ENCODE data around the gene HYAL2.
A peak's percentile ranks its signal among the peaks of the same experiment; 100 is the strongest.
"Not testable (repeated sequence)": the region's sequence is repeated elsewhere in the genome, so short reads cannot be mapped to it uniquely, and the experiment has no call there.

The HYAL2 gene

GRCh38 chr3:50287262-50287661 lies 35.3 kb downstream of the HYAL2 start:
- peak; percentile 57 for DNase-seq

- DNase-seq: peak; percentile 60
Measured at GRCh38 chr3:50286322-50287227, 36.0 kb downstream of the HYAL2 start.

GRCh38 chr3:50284121-50284520 lies 38.4 kb downstream of the HYAL2 start:
- not testable (repeated sequence) for DNase-seq

- no peak for DNase-seq
Measured at GRCh38 chr3:50279255-50280016, 43.1 kb downstream of the HYAL2 start.

GRCh38 chr3:50278880-50279224 lies 43.7 kb downstream of the HYAL2 start, which contains the start of gene LSMEM2:
Gene LSMEM2 (plus strand): TSS chr3:50279087. CDS start chr3:50279114, 27 bp downstream.
- no peak for DNase-seq

- DNase-seq: no peak
Measured at GRCh38 chr3:50278123-50278879, 44.2 kb downstream of the HYAL2 start.

GRCh38 chr3:50276762-50277101 lies 45.8 kb downstream of the HYAL2 start:
- DNase-seq: no peak

- DNase-seq: peak; percentile 73
Measured at GRCh38 chr3:50275996-50276761, 46.4 kb downstream of the HYAL2 start.

- no peak for DNase-seq
Measured at GRCh38 chr3:50275141-50275995, 47.2 kb downstream of the HYAL2 start.

GRCh38 chr3:50274371-50275104 lies 48.0 kb downstream of the HYAL2 start:
- DNase-seq: peak; percentile 90

GRCh38 chr3:50273689-50274065 lies 48.9 kb downstream of the HYAL2 start:
- no peak for DNase-seq

- DNase-seq: peak; percentile 96
Measured at GRCh38 chr3:50272911-50273688, 49.4 kb downstream of the HYAL2 start.

GRCh38 chr3:50272538-50272910 lies 50.0 kb downstream of the HYAL2 start:
- DNase-seq: not testable (repeated sequence)

GRCh38 chr3:50271314-50271936 lies 51.1 kb downstream of the HYAL2 start:
- no peak for DNase-seq

GRCh38 chr3:50270422-50271224 lies 51.9 kb downstream of the HYAL2 start:
- DNase-seq: no peak

GRCh38 chr3:50269977-50270413 lies 52.5 kb downstream of the HYAL2 start:
- DNase-seq: no peak

GRCh38 chr3:50269460-50269859 lies 53.1 kb downstream of the HYAL2 start:
- no peak for DNase-seq

- no peak for DNase-seq
Measured at GRCh38 chr3:50268703-50269451, 53.7 kb downstream of the HYAL2 start, which contains the start of gene SEMA3B. Gene SEMA3B (plus strand): TSS chr3:50269147. CDS start chr3:50269241, 94 bp downstream.
